Measurements from ENCODE around the gene POU2F3.

DNA sequence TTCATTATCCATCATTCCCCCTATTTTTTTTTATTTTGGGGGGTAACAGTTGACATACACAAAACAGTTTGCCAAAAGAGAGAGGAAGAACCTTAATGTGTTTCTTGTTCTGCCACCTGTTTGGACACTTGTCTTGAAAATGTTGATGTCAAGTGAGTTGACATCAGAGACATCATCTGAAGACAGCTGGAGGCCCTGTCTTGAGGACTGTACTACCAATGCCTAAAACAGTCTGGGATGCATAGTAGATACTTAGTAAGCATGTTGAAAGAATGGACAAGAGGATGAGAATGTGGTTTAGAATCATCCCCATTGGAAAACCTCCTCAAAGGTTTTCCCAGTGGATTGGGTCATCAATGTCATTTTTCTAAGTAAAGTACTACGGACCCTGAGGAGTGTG is 93.9 kb downstream of the POU2F3 start:
- TF ChIP-seq POLR2AphosphoS5 (IDR thresholded peaks at IDR 0.05; ENCODE audit: low read depth, low read length) (no peak), TCF7L2 (IDR thresholded peaks at IDR 0.05; ENCODE audit: low read depth, low read length) (no peak), SIN3A (IDR thresholded peaks at IDR 0.05; ENCODE audit: borderline replicate concordance, insufficient read depth, low read depth, low read length) (no peak)
- TF ChIP-seq, protein P1, sequence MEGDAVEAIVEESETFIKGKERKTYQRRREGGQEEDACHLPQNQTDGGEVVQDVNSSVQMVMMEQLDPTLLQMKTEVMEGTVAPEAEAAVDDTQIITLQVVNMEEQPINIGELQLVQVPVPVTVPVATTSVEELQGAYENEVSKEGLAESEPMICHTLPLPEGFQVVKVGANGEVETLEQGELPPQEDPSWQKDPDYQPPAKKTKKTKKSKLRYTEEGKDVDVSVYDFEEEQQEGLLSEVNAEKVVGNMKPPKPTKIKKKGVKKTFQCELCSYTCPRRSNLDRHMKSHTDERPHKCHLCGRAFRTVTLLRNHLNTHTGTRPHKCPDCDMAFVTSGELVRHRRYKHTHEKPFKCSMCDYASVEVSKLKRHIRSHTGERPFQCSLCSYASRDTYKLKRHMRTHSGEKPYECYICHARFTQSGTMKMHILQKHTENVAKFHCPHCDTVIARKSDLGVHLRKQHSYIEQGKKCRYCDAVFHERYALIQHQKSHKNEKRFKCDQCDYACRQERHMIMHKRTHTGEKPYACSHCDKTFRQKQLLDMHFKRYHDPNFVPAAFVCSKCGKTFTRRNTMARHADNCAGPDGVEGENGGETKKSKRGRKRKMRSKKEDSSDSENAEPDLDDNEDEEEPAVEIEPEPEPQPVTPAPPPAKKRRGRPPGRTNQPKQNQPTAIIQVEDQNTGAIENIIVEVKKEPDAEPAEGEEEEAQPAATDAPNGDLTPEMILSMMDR (IDR thresholded peaks at IDR 0.05), result no peak
